GM20431 (cell line): ENCODE measurements around the gene ZNF827.

Experiments
- in situ Hi-C: fragments of 300-500 bp; cut with MseI, MboI; formaldehyde crosslinking; loops from one replicate; pipeline ENCODE4 v1.15.0; 2020; ENCODE audit warnings: low sequenced_read_pairs; ENCODE audit not compliant: unreplicated experiment

The ZNF827 gene

DNA sequence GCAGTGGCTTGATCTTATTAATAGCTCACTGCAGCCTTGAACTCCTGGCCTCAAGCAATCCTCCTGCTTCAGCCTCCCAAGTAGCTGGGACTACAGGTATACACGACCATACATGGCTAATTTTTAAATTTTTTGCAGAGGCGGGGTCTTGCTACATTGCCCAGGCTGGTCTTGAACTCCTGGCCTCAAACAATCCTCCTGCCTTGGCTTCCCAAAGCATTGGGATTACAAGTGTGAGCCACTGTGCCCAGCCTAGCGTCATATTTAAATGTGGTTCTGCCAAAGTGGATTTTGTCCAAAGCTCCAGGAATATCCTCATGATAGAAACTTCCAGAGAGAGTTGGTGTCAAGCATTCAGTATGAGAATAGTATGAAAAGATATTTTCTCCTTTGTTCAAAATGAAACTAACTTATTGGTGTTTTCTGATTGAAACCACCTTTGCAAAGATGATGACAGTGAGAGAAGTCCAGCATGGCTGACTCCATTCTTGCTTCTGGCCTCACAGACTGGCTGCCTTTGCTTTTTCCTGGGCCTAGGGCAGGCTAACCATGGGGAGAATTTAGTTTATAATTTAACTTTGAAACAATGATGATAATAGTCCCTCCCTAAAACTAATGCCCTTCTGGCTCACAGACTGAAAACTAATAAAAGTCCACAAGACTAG lies 129.6 kb downstream of the ZNF827 start:
- in situ Hi-C loops, result no loop called here

DNA sequence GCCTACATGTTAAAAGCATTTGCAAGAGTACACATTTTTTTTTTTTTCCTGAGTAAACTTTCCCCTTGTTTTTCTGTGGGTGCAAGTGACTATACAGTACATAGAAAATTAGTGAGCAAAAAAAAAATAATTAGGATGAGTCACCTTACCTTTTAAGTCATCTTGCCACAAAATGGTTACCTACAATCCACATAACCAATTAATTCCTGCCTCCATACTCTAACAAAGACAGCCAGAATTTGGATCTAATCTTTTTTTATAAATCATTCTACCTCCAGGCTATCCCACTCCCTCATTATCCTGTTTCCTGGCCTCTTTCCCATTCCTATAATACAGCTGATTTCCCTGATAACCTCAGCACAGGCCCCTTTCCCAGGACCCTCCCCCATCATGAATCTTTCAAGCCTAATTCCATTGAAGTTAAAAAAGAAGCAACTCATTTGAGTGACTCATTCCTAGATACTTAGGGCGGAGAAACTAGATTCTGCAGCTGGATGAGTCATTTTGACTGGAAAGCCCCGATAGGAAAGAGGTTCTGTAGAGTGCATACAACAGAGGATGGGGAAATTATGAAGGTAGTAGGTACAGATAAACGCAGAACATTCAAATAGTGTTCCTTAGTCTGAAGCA lies 130.5 kb downstream of the ZNF827 start:
- in situ Hi-C loops, result no loop called here

DNA sequence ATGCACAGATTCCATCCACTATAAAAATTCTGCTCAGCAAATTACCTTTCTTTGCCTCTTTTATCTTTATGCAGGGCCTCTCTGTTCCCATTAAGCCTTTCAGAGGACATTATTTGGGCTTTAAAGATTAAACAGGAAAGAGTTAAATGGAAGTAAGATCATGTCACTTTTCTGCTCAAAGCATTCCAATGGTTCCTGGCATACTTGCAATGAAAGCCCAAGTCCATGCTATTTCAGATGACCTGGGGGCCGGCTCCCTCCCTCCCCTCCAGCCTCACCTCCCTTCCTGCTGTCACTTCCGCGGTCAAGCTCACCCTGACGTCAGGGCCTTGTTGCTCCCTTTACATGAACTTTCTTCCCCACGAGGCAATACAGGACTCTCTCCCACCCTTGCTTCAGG lies 133.1 kb downstream of the ZNF827 start:
- in situ Hi-C loops, result no loop called here

DNA sequence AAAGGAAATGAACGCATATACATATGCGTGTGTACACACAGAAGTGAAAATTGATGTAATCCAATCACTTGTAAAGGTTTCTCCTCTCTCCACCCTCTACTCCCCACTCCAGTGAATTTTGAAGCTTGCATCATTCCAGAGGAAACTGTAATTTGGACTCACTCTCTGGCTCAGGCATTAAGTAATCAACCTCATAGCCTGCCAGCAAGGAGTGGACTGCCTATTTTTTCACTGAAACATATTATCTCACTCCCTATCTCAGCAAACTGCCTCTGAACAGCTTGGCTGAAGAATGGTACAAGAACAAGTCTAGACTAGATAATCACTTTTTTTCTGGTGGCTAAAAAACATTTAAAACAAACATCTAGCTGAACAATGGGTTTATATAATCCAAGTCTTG lies 134.5 kb downstream of the ZNF827 start:
- in situ Hi-C loops, result no loop called here

DNA sequence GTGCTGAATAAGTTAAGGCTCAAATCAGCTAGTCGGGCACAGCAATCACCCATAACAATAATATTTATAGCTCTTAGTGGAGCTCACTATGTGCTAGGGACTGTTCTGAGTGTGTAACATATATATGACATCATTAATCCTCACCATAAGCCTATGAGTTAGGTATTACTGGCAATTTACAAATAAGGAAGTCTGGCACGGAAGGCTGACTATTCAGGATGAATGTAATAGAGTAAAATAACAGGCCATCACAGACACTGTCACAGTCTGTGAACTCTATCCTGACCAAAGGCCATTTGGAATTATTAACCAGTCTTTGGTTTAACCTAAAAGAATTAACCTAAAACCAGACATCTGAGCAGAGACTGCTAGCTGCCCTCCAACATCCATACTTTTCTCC lies 139.4 kb downstream of the ZNF827 start:
- in situ Hi-C loops, result no loop called here

DNA sequence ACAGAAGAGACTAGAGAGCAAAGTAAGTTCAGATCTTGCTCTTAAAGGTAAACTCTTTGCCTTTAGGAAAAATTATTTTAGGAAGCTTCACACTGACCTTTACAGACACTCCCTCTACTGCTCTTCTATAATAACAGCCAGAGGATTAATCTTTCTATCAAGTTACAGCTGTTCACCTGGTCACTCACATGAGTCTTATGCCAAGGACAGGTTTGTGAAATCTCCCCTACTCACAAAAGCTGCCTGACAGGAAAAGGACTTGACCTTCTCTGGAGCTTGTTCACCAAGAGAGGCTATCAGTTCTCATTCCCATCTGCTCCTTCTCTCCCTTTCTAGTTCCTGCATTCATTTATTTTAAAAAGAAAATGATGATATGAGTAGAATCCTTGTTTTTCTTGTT lies 141.3 kb downstream of the ZNF827 start:
- in situ Hi-C loops, result no loop called here

DNA sequence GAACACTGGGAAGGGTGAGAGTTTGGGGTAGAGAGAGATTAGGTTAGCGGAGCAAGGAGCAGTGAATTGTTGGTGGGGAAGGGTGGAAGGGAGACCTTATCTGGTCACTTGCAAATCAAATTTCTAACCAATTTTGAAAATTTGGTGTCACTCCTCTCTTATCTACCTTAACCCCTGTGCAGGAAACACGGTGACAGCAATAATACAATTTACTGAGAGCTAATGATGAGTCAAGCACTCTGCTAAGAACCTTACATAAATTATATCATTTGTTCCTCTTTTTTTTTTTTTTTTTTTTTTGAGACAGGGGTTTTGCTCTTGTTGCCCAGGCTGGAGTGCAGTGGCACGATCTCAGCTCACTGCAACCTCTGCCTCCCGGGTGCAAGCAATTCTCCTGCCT lies 142.3 kb downstream of the ZNF827 start:
- in situ Hi-C loops, result no loop called here

DNA sequence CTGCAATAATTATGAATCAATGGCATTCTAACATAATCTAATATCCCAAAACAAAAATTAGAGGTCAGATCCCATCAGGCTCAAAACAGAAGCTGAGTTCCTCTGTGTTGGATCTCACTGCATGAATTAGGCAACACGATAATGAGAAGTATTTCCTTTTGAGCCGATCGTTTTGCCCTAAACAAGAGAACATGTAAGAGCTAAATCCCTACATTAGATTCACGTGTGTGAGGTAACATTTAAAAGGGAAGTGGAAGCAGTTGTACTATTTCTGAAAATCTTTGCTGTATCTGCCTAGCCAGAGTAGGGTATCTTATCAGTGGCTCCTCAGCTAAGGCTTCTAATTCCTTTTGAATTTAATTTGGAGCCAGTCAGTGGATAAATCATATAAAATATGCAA lies 143.1 kb downstream of the ZNF827 start:
- in situ Hi-C loops, result no loop called here

DNA sequence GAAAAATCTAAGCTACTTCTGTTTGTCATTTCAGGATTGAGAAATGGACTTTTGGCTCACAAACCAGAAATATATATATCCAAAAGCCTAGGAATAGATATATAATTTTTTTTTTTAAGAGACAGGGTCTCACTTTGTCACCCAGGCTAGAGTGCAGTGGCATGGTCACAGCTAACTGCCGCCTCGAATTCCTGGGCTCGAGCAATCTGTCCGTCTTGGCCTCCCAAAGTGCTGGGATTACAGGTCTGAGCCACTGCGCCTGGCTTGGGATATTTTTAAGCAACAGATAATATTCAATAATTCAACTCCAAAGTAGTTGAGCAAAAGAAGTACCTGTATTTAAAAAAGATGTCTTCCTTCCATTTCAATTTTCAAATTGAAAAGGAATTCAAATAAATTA lies 146.2 kb downstream of the ZNF827 start:
- in situ Hi-C loops, result no loop called here

DNA sequence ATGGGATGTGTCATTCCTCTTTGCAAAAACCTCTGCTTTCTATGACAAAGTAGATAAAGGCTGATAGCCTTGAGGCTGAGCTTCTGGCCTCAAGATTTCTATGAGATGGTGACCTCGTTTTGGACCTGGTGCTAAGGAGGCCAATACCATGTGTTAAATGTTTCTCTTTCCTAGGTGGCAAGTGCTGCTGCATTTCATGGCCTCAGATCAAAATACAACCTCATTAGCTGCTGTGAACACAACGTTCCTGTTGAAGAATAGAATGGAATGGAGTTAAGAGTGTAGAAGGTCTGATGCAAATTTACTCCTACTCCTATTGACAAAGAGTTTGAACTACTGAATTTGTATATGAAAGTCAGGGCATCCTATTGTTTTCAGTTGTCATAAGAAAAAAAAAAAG lies 146.6 kb downstream of the ZNF827 start:
- in situ Hi-C loops, result no loop called here

DNA sequence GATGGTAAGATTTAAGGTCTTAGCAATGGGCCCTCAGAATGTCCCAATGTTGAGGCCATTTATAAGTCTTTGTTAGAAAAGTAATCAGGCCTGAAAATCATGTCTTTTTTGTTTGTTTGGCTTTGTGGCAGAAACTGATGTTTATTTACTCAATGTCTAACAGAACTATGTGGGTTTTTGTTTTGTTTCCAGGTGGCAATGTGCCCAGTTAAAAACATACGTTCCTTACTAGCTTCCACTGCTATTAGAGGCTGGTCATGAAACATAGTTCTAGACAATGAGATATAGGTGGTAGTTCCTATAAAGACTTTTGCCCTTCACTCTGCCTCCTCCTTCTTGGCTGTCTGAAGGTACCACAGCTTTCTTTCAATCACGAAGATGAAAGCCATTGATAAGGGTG lies 149.9 kb downstream of the ZNF827 start:
- in situ Hi-C loops, result no loop called here

DNA sequence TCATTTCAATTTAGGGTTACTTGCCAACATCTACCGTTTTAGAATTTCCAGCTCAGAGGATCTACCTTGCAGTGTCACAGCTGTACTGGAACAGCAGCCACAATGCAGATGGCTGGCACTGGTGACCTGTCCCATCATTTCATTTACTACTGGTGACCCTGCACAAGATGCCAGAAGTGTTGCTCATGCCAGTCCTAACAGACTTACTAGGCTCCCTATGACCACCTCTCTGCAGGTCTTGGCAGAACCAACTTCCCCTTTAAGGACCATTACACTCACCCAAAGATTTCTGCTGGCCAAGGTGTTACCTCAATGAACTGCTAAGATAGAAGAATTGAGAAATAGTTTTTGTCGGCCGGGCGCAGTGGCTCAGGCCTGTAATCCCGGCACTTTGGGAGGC lies 151.8 kb downstream of the ZNF827 start:
- in situ Hi-C loops, result no loop called here

DNA sequence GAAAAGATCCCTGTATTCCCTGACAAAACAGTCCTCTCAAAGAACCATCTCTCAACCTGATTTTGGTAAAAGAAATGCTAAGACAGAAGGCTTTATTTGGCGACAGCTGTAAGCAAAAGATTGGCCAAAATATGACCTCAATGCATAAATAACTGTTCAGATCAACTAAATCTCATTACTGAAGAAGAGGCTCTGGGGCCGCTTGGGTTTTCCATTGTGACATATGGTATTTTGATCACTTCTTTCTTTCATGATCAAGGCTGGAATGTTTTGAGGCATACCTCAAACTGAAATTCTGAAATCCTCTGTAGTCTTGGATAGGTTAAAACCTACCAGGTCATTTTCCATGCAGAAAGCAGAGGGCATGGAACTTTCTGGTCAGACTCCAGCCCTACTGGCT lies 152.4 kb downstream of the ZNF827 start:
- in situ Hi-C loops, result no loop called here

DNA sequence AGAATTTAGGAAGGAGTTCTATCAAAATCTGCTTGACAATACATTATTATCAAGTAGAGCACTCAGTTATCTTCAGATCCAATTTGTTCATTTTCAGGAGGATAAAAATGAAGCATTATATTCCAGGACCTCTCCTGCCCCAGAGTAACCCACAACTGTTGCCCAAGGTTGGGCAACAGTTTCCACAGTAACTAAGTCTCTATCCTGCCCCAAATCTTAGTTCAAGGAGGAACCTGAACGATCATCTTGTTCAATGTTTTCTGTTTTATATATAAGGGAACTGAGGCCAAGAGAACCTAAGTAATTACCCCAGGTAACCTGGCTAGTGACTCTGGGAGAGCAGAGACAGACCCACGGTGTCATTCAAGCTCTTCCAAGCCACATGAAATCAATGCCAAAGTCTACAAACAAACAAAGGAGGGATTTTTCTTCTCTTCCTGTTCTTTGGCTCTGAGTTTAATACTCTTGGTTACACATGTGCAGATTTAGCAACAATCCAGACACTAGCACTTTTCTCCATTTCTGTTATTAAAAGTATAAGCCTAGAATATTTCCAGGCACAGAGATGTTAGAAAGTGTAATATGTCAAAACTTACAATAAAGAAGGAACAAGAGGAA lies 153.1 kb downstream of the ZNF827 start:
- in situ Hi-C loops, result no loop called here

DNA sequence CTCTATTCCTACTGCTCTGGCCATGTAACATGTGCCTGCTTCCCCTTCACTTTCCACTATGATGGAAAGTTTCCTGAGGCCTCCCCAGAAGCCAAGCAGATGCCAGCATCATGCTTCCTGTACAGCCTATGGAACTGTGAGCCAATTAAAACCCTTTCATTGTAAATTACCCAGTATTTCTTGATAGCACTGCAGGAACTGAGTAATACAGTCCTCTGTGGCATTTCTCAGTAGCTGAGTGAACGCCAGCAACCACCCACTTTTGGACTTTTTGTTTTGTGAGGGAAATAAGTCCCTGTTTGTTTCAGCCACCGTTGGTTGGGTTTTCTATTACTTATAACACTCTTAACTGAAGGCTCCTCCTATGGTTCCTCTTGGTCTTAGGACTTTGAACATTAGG lies 154.6 kb downstream of the ZNF827 start:
- in situ Hi-C loops, result no loop called here

DNA sequence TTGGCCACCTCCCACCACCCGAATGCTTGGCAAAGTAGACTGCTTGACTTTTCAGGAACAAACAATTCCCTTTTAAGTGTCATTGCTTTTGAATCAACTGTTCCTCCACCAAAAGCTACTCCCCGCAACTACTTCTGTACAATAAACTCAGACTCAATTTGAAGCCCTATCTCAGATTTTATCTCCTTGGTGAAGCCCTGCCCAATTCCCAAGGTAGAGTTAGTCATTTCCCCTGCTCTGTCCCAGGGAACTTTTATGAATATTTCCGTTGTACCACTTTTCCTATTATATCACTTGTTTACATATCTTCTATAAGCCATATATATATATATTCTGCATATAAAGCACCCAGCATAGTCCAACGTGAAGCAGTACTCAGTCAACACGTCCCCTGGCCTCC lies 155.9 kb downstream of the ZNF827 start:
- in situ Hi-C loops, result no loop called here

DNA sequence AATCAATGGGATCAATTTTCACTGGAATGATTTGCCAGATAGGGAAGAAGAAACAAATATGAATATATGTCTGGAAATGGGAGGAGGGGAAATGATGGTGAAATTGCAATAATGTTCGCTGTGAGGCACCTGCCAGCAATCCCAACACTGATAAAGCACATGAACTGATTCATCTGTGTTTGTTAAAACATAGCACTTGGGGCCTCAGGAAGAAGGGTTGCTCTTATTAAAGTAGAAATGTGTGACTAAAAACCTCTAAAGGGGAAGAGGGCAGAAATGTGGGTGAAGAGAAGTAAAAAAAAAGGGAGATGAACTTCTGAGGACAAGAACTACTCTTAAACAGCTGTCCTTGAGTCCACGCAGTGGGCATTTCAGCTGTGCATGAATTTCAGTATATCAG lies 157.3 kb downstream of the ZNF827 start:
- in situ Hi-C loops, result no loop called here

DNA sequence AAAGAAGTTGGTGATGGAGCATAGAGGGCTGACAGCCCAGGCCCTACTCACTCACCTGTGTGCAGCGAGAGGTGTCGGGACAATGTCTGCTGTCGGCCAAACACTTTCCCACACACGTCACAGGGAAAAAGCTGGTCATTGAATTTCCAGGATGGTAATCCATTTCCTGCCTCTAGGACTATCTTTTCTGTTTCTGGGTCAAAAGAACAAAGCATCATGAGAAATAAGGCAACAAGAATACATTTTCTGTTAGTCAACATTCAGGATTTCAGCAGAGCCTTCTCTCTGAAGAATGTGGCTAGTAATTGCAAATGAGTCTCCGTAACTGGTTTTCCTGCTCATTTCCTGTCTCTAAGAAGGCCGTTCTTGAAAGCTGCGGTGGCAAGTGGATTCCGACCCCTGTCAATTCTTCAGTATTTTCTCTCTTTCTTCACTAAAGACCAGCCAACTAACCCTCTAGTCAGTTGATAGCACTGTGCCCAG lies 159.3 kb downstream of the ZNF827 start:
- in situ Hi-C loops, result no loop called here

DNA sequence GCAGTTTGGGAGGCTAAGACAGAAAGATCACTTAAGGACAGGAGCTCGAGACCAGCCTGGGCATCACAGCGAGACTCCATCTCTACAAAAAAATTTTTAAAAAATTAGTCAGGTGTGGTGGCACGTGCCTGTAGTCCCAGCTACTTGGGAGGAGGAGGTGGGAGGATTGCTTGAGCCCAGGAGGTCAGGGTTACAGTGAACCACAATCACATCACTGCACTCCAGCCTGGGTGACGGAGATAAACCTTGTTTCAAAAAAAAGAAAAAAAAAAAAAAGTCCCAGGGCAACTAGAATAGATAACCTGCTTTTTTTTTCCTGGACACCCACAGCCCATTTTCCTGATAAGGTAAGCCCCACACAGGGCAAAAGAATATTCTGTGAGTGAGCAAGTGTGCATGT lies 162.4 kb downstream of the ZNF827 start:
- in situ Hi-C loops, result no loop called here

DNA sequence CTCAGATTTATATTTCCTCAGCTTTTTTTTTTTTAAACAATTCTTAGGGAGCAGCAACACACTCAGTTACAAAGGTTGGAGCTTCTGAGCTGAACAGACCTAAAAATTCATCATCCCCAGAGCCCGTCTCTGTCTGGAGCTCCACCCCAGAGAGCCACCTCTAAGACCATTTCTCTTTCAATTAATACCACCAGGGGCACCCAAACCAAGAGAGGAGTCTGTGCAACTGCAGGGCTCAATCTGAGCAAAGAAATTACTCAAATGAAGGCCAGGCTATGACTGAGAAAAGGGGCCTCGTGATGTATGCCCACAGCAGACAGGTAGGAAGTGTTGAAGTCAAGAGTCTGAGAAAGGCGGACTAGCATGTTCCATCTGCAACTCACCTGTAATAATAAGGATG lies 163.2 kb downstream of the ZNF827 start:
- in situ Hi-C loops, result no loop called here

DNA sequence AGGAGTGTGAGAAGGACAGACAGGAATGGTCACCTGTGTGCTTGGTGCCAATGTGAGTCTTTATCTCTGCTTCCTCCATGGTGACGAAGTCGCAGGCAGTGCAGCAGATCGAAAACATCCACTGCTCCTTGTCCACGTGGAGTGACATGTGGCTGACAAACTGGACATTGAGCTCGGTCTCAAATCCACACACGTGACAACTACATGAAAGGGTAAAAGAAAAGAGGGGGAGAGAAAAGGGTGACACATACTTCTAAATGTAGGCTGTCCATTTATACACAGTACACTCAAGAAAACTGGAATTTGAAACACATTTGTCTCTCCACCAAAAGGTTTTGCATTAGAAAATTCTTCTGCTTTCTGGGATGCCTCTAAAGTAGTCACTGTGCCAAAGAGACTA lies 164.2 kb downstream of the ZNF827 start:
- in situ Hi-C loops, result no loop called here
